ENCODE measurements around the gene WWC2.

WWC2 gene

GRCh38 chr4:183330841-183331240 lies 231.8 kb downstream of the WWC2 start:
- ATAC-seq (ENCODE audit: low read depth) (no peak), DNase-seq (ENCODE audit: low spot score in 2 of 2) (no peak)
- Mint-ChIP-seq H3K4me1 (no peaks in the 10 kb centered on the region), H3K27ac (no peak overlapping the region), H3K9me3 (peaks cover 10% of the 10 kb centered on the region), H3K27me3 (peaks cover 13% of the 10 kb centered on the region), H3K36me3 (no peaks in the 10 kb centered on the region), H3K4me3 (no peak overlapping the region)

- Mint-ChIP-seq H3K36me3 (no peaks in the 10 kb centered on the region), H3K9me3 (peaks cover 8% of the 10 kb centered on the region), H3K27me3 (peaks cover 15% of the 10 kb centered on the region), H3K4me1 (no peaks in the 10 kb centered on the region), H3K4me3 (no peak overlapping the region), H3K27ac (no peak overlapping the region)
- DNase-seq (ENCODE audit: low spot score in 2 of 2) (no peak), ATAC-seq (ENCODE audit: low read depth) (no peak)
These were observed 233.4 kb downstream of the WWC2 start for GRCh38 chr4:183332447-183332846.

- DNase-seq (ENCODE audit: low spot score in 2 of 2): no peak
- no peaks in the 10 kb centered on the region for H3K4me1 Mint-ChIP-seq
- H3K27me3 Mint-ChIP-seq: peaks cover 15% of the 10 kb centered on the region
- H3K36me3 Mint-ChIP-seq: no peaks in the 10 kb centered on the region
- peaks cover 8% of the 10 kb centered on the region for H3K9me3 Mint-ChIP-seq
- no peak overlapping the region for H3K27ac Mint-ChIP-seq
- no peak for ATAC-seq (ENCODE audit: low read depth)
- H3K4me3 Mint-ChIP-seq: no peak overlapping the region
These were observed 234.1 kb downstream of the WWC2 start for GRCh38 chr4:183333202-183333601.

- no peaks in the 10 kb centered on the region for H3K36me3 Mint-ChIP-seq
- no peak for ATAC-seq (ENCODE audit: low read depth)
- peaks cover 15% of the 10 kb centered on the region for H3K27me3 Mint-ChIP-seq
- no peak for DNase-seq (ENCODE audit: low spot score in 2 of 2)
- H3K9me3 Mint-ChIP-seq: peaks cover 6% of the 10 kb centered on the region
- H3K4me3 Mint-ChIP-seq: no peak overlapping the region
- no peaks in the 10 kb centered on the region for H3K4me1 Mint-ChIP-seq
- no peak overlapping the region for H3K27ac Mint-ChIP-seq
These were observed 234.9 kb downstream of the WWC2 start for GRCh38 chr4:183333983-183334382.

GRCh38 chr4:183335369-183335940 lies 236.4 kb downstream of the WWC2 start:
- Mint-ChIP-seq H3K4me1 (no peaks in the 10 kb centered on the region), H3K9me3 (peaks cover 3% of the 10 kb centered on the region), H3K27me3 (peaks cover 15% of the 10 kb centered on the region), H3K4me3 (no peak overlapping the region), H3K36me3 (no peaks in the 10 kb centered on the region), H3K27ac (no peak overlapping the region)
- ATAC-seq (ENCODE audit: low read depth) (no peak), DNase-seq (ENCODE audit: low spot score in 2 of 2) (no peak)

GRCh38 chr4:183337349-183337748 lies 238.3 kb downstream of the WWC2 start:
- DNase-seq (ENCODE audit: low spot score in 2 of 2) (no peak), ATAC-seq (ENCODE audit: low read depth) (no peak)
- no peak overlapping the region for H3K27ac Mint-ChIP-seq
- H3K36me3 Mint-ChIP-seq: no peaks in the 10 kb centered on the region
- no peaks in the 10 kb centered on the region for H3K4me1 Mint-ChIP-seq
- peaks cover 15% of the 10 kb centered on the region for H3K27me3 Mint-ChIP-seq
- H3K4me3 Mint-ChIP-seq: no peak overlapping the region
- H3K9me3 Mint-ChIP-seq: peaks cover 3% of the 10 kb centered on the region

- Mint-ChIP-seq H3K27me3 (peaks cover 12% of the 10 kb centered on the region), H3K4me1 (no peaks in the 10 kb centered on the region), H3K4me3 (no peak overlapping the region), H3K27ac (no peak overlapping the region), H3K36me3 (no peaks in the 10 kb centered on the region), H3K9me3 (peaks cover 3% of the 10 kb centered on the region)
- ATAC-seq (ENCODE audit: low read depth) (no peak), DNase-seq (ENCODE audit: low spot score in 2 of 2) (no peak)
These were observed 238.8 kb downstream of the WWC2 start for GRCh38 chr4:183337833-183338232.

GRCh38 chr4:183342541-183343533 lies 243.8 kb downstream of the WWC2 start:
- ATAC-seq (ENCODE audit: low read depth) (no peak), DNase-seq (ENCODE audit: low spot score in 2 of 2) (no peak)
- no peak overlapping the region for H3K27ac Mint-ChIP-seq
- H3K9me3 Mint-ChIP-seq: no peaks in the 10 kb centered on the region
- H3K4me1 Mint-ChIP-seq: no peaks in the 10 kb centered on the region
- H3K4me3 Mint-ChIP-seq: no peak overlapping the region
- peaks cover 5% of the 10 kb centered on the region for H3K27me3 Mint-ChIP-seq
- no peaks in the 10 kb centered on the region for H3K36me3 Mint-ChIP-seq

- H3K4me1 Mint-ChIP-seq: no peaks in the 10 kb centered on the region
- no peak for DNase-seq (ENCODE audit: low spot score in 2 of 2)
- no peak overlapping the region for H3K4me3 Mint-ChIP-seq
- no peak for ATAC-seq (ENCODE audit: low read depth)
- H3K27me3 Mint-ChIP-seq: peaks cover 8% of the 10 kb centered on the region
- no peak overlapping the region for H3K27ac Mint-ChIP-seq
- H3K36me3 Mint-ChIP-seq: no peaks in the 10 kb centered on the region
- no peaks in the 10 kb centered on the region for H3K9me3 Mint-ChIP-seq
These were observed 244.7 kb downstream of the WWC2 start for GRCh38 chr4:183343730-183344129.

GRCh38 chr4:183344523-183345255 lies 245.6 kb downstream of the WWC2 start:
- no peak overlapping the region for H3K27ac Mint-ChIP-seq
- no peaks in the 10 kb centered on the region for H3K36me3 Mint-ChIP-seq
- no peak for DNase-seq (ENCODE audit: low spot score in 2 of 2)
- H3K4me1 Mint-ChIP-seq: no peaks in the 10 kb centered on the region
- no peak for ATAC-seq (ENCODE audit: low read depth)
- H3K4me3 Mint-ChIP-seq: no peak overlapping the region
- no peaks in the 10 kb centered on the region for H3K9me3 Mint-ChIP-seq
- peaks cover 8% of the 10 kb centered on the region for H3K27me3 Mint-ChIP-seq

GRCh38 chr4:183345261-183345660 lies 246.2 kb downstream of the WWC2 start:
- H3K27me3 Mint-ChIP-seq: peaks cover 8% of the 10 kb centered on the region
- H3K4me3 Mint-ChIP-seq: no peak overlapping the region
- no peak for ATAC-seq (ENCODE audit: low read depth)
- H3K9me3 Mint-ChIP-seq: no peaks in the 10 kb centered on the region
- no peaks in the 10 kb centered on the region for H3K36me3 Mint-ChIP-seq
- no peak overlapping the region for H3K27ac Mint-ChIP-seq
- no peaks in the 10 kb centered on the region for H3K4me1 Mint-ChIP-seq
- no peak for DNase-seq (ENCODE audit: low spot score in 2 of 2)

- Mint-ChIP-seq H3K27ac (no peak overlapping the region), H3K36me3 (no peaks in the 10 kb centered on the region)
- no peak for ATAC-seq (ENCODE audit: low read depth)
These were observed 248.1 kb downstream of the WWC2 start for GRCh38 chr4:183347146-183347545.

GRCh38 chr4:183347566-183347965 lies 248.5 kb downstream of the WWC2 start:
- no peaks in the 10 kb centered on the region for H3K4me1 Mint-ChIP-seq
- H3K9me3 Mint-ChIP-seq: no peaks in the 10 kb centered on the region
- H3K27me3 Mint-ChIP-seq: peaks cover 11% of the 10 kb centered on the region
- no peak overlapping the region for H3K27ac Mint-ChIP-seq
- DNase-seq (ENCODE audit: low spot score in 2 of 2): no peak
- ATAC-seq (ENCODE audit: low read depth): no peak
- no peaks in the 10 kb centered on the region for H3K36me3 Mint-ChIP-seq
- H3K4me3 Mint-ChIP-seq: no peak overlapping the region

More at GRCh38 chr4:183347146-183347545, 248.1 kb downstream of the WWC2 start:
- Mint-ChIP-seq H3K4me3 (no peak overlapping the region), H3K9me3 (no peaks in the 10 kb centered on the region), H3K4me1 (no peaks in the 10 kb centered on the region), H3K27me3 (peaks cover 11% of the 10 kb centered on the region)
- no peak for DNase-seq (ENCODE audit: low spot score in 2 of 2)

- H3K27ac Mint-ChIP-seq: no peak overlapping the region
- no peak for DNase-seq (ENCODE audit: low spot score in 2 of 2)
- no peak overlapping the region for H3K4me3 Mint-ChIP-seq
These were observed 249.1 kb downstream of the WWC2 start for GRCh38 chr4:183348136-183348535.

More at GRCh38 chr4:183348136-183348535, 249.1 kb downstream of the WWC2 start:
- Mint-ChIP-seq H3K9me3 (no peaks in the 10 kb centered on the region), H3K27me3 (peaks cover 11% of the 10 kb centered on the region), H3K36me3 (no peaks in the 10 kb centered on the region), H3K4me1 (no peaks in the 10 kb centered on the region)
- no peak for ATAC-seq (ENCODE audit: low read depth)
